Cardiac muscle cell (in vitro differentiated cells and primary cell): ENCODE measurements around the gene CAMKMT. TPM values are rescaled to one million over a fixed set of nuclear protein-coding genes. Genes with fewer than 3 reads are reported as not detected.

Experiments used
- DNase-seq, 2 donors: peaks; one replicate each; pipeline versions ENCODE4 v3.0.0 to v3.0.0-alpha.2; 2010 to 2017; ENCODE audit warnings: low read depth in 1 of 2, low spot score in 1 of 2
- H3K27ac ChIP-seq: fragments of 200-600 bp; sonication (generic); 2 replicates; pipeline ENCODE4 v1.5.1; 2016
- H3K27me3 ChIP-seq: fragments of 200-600 bp; sonication (generic); 2 replicates; pipeline ENCODE4 v1.6.0; 2016; ENCODE audit warnings: control low read depth
- H3K36me3 ChIP-seq: fragments of 200-600 bp; sonication (generic); 2 replicates; pipeline ENCODE4 v1.5.1; 2016; ENCODE audit warnings: control low read depth
- H3K4me1 ChIP-seq: fragments of 200-600 bp; sonication (generic); 2 replicates; pipeline ENCODE4 v1.8.1; 2017; ENCODE audit warnings: low read depth, mild to moderate bottlenecking, mixed run types
- H3K4me3 ChIP-seq: fragments of 200-600 bp; sonication (generic); 2 replicates; pipeline ENCODE4 v1.5.1; 2016; ENCODE audit warnings: mild to moderate bottlenecking
- H3K9me3 ChIP-seq: fragments of 200-600 bp; sonication (generic); 2 replicates; pipeline ENCODE4 v1.5.1; 2017; ENCODE audit warnings: low read depth, mild to moderate bottlenecking, control low read depth
- CTCF ChIP-seq: IDR thresholded peaks from 2 replicates; pipeline ENCODE4 v1.5.1; 2012; ENCODE audit warnings: low read depth, mild to moderate bottlenecking, low read length
- polyA plus RNA-seq: library from polyadenylated mRNA; unstranded; fragments of >200 nt; fragmentation: Nextera tagmentation; extraction: Ambion mirVana; gene quantifications from 2 replicates; pipeline ENCODE4 v1.2.1, GENCODE V29; 2016
- total RNA-seq: library from RNA; depleted of rRNA; stranded (reverse); fragments of >200 nt; gene quantifications from 2 replicates; pipeline ENCODE4 v1.2.3, GENCODE V29; 2016

CAMKMT gene
- total and polyA plus RNA-seq, 2 experiments from 2014 or later = 16.9 to 20.6 TPM

- Histone ChIP-seq H3K4me1 (peaks cover 4% of the 10 kb centered on the region), H3K27me3 (no peaks in the 10 kb centered on the region), H3K9me3 (no peaks in the 10 kb centered on the region), H3K4me3 (no peak overlapping the region), H3K36me3 (no peaks in the 10 kb centered on the region), H3K27ac (no peak overlapping the region)
- DNase-seq = no peak
- no peak for TF ChIP-seq CTCF
Observed at GRCh38 chr2:44741507-44741906, 379.8 kb downstream of the CAMKMT start.

GRCh38 chr2:44742057-44742456 lies 380.3 kb downstream of the CAMKMT start:
- TF ChIP-seq CTCF = no peak
- Histone ChIP-seq H3K4me1 (peaks cover 4% of the 10 kb centered on the region), H3K27ac (no peak overlapping the region)

DNA sequence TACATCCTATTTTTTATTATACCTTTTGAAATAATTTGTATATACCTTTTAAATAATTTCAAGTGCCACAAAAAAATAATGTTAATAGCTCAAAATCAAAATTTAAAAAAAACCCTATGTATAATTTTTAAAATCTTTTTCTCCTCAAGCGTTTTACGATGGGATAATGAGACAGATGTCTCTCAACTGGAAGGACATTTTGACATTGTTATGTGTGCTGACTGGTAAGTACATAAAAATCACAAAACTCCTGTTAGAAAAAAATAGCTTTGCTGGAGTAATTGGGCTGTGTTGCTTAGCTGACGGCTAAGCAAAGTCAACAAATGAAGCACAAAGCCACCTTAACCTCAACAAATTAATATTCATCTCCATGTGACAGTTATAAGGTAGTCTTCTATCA lies 381.7 kb downstream of the CAMKMT start:
- H3K4me3 ChIP-seq = no peak overlapping the region
- H3K27ac ChIP-seq = no peak overlapping the region
- no peak for DNase-seq
- H3K9me3 ChIP-seq = no peaks in the 10 kb centered on the region
- no peaks in the 10 kb centered on the region for H3K36me3 ChIP-seq
- no peak for TF ChIP-seq CTCF
- peaks cover 4% of the 10 kb centered on the region for H3K4me1 ChIP-seq
- no peaks in the 10 kb centered on the region for H3K27me3 ChIP-seq

More at GRCh38 chr2:44742057-44742456, 380.3 kb downstream of the CAMKMT start:
- H3K36me3 ChIP-seq = no peaks in the 10 kb centered on the region
- H3K27me3 ChIP-seq = no peaks in the 10 kb centered on the region
- no peak for DNase-seq
- H3K9me3 ChIP-seq = no peaks in the 10 kb centered on the region
- H3K4me3 ChIP-seq = no peak overlapping the region

GRCh38 chr2:44744961-44745892 lies 383.5 kb downstream of the CAMKMT start:
- Histone ChIP-seq H3K4me1 (no peaks in the 10 kb centered on the region), H3K4me3 (no peak overlapping the region), H3K27me3 (no peaks in the 10 kb centered on the region), H3K36me3 (no peaks in the 10 kb centered on the region), H3K27ac (no peak overlapping the region), H3K9me3 (no peaks in the 10 kb centered on the region)
- no peak for TF ChIP-seq CTCF
- DNase-seq = no peak

GRCh38 chr2:44745922-44746766 lies 384.4 kb downstream of the CAMKMT start:
- no peaks in the 10 kb centered on the region for H3K27me3 ChIP-seq
- H3K4me3 ChIP-seq = no peak overlapping the region
- H3K9me3 ChIP-seq = no peaks in the 10 kb centered on the region
- H3K27ac ChIP-seq = no peak overlapping the region
- no peaks in the 10 kb centered on the region for H3K4me1 ChIP-seq
- H3K36me3 ChIP-seq = no peaks in the 10 kb centered on the region
- no peak for DNase-seq
- TF ChIP-seq CTCF = no peak
